ENCODE results near the gene COASY.
A peak's percentile ranks its signal among the peaks of the same experiment; 100 is the strongest.

The COASY gene

DNA sequence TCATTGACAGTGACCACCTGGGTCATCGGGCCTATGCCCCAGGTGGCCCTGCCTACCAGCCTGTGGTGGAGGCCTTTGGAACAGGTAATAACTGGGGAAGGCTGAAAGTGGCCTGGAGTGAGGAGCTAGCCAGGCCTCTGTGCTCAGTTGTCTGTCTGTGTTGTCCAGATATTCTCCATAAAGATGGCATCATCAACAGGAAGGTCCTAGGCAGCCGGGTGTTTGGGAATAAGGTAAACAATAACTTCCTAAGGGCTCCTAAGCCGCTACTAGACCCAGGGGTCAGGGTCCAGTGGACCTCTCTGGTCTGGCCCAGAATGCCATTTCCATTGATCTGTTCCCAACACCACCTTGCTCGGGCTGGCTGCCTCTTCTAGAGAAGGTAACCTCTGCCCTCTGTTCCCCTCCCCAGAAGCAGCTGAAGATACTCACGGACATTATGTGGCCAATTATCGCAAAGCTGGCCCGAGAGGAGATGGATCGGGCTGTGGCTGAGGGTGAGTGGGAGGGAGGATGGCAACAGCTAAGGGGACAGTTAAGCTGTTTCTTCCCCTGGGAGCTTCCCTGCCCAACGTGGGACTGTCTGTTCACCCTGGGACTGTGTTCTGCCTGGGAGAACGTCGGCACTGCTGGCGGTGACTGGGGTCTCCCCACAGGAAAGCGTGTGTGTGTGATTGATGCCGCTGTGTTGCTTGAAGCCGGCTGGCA lies 3.0 kb downstream of the COASY start:
- in situ Hi-C loops (cut with HindIII; ENCODE audit: low sequenced_read_pairs) = no loop called here
- TF ChIP-seq, protein P1, sequence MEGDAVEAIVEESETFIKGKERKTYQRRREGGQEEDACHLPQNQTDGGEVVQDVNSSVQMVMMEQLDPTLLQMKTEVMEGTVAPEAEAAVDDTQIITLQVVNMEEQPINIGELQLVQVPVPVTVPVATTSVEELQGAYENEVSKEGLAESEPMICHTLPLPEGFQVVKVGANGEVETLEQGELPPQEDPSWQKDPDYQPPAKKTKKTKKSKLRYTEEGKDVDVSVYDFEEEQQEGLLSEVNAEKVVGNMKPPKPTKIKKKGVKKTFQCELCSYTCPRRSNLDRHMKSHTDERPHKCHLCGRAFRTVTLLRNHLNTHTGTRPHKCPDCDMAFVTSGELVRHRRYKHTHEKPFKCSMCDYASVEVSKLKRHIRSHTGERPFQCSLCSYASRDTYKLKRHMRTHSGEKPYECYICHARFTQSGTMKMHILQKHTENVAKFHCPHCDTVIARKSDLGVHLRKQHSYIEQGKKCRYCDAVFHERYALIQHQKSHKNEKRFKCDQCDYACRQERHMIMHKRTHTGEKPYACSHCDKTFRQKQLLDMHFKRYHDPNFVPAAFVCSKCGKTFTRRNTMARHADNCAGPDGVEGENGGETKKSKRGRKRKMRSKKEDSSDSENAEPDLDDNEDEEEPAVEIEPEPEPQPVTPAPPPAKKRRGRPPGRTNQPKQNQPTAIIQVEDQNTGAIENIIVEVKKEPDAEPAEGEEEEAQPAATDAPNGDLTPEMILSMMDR (IDR thresholded peaks at IDR 0.05; ENCODE audit: low read depth, low read length) = no peak
- H3K4me3 ChIP-seq (ENCODE audit: low read depth, low read length) = no peak overlapping the region
- no peak for DNase-seq (ENCODE audit: low read depth, low spot score)

DNA sequence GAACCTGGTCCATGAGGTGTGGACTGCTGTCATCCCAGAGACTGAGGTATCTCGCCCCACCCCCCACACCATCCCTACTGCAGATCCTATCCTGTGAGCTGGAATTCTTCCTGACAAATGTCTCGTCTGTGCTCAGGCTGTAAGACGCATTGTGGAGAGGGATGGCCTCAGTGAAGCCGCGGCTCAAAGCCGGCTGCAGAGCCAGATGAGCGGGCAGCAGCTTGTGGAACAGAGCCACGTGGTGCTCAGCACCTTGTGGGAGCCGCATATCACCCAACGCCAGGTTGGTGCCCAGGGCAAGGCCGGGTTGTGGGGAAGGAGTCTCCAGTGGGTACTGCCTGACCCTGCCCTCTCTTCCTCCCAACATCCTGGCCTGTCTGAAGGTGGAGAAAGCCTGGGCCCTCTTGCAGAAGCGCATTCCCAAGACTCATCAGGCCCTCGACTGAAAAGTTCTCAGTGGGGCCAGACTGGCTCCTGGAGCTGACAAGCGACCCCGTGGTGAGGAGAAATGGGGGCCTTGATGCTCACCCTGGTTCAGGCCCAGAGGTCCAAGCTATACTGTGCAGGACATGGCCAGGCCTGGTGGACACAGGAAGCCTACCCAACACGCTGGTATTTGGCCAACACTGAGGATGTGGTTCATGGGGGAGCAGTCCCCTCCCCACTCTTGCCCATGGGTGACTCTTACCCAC lies 3.7 kb downstream of the COASY start:
- in situ Hi-C loops (cut with HindIII; ENCODE audit: low sequenced_read_pairs) = no loop called here
- TF ChIP-seq, protein P1 (IDR thresholded peaks at IDR 0.05; ENCODE audit: low read depth, low read length) = no peak
- no peak overlapping the region for H3K4me3 ChIP-seq (ENCODE audit: low read depth, low read length)
- no peak for DNase-seq (ENCODE audit: low read depth, low spot score)

DNA sequence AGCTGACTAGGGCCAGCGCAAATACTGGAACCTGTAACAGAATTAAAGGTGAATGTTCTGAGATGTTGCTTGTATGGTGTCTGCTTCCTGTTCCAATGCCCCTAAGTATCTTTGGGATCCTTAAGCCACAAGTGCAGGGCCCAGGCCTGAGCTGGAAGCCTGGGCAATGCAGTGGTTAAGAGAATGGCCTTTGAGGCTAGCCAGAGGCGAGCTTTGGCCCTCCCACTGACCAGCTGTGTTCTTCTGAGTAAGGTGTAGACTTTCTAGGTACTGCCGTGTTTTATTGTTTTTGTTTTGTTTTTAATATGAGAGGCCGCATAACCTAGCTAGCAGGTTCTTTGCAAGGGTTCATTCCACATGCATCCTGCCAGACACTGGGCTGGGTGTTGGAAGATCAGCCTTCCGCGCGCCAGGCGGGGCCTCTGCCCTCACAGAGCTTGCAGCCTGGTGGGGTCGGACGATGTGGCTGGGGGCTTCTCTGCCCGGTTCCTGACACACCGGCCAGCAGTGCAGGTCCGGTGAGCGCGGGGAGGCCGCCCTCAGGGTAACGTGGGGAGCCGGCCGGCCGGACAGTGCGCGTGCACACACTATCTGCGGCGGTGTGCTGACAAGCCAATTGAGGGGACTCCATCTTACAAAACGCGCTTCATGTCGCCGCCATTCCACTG lies 4.4 kb downstream of the COASY start:
- no peak for DNase-seq (ENCODE audit: low read depth, low spot score)
- H3K4me3 ChIP-seq (ENCODE audit: low read depth, low read length) = peak overlapping the region; percentile 90
- in situ Hi-C loops (cut with HindIII; ENCODE audit: low sequenced_read_pairs) = no loop called here
- TF ChIP-seq, protein P1 (IDR thresholded peaks at IDR 0.05; ENCODE audit: low read depth, low read length) = no peak

DNA sequence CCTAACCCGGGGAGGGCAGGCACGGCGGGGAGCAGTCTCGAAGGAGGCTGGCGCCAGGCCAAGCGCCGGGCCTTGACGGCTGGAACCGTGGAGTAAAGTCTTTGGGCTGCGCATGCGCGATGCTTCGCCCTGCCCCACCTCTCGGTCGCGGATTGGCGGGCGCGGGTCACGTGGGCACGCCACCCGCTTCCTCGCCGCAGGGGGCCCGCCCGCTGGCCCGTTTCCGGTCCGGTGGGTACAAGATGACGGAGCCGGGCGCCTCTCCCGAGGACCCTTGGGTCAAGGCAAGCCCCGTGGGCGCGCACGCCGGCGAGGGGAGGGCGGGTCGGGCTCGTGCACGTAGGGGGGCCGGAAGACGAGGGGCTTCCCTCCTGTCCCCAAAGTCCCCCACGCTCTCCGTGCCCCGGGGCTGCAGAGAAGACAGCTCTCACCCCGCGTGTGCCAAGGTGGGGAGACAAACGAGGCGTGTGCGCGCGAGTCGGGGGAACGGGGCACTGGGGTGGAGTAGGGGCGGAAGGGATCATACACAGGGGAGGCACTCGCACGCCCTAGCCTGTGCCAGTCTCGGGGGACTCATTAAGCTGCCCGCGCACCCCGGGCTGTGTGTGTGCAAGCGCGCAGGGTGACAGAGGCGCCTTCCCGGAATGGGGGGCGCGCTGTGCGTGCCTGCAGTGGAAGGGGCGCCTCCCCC lies 5.1 kb downstream of the COASY start, which contains the start of gene MLX:
MLX (plus strand) TSS at position 218 of the 691 bp plus-strand sequence; CDS start at position 243, 25 bp downstream.
- TF ChIP-seq, protein P1 (IDR thresholded peaks at IDR 0.05; ENCODE audit: low read depth, low read length) = no peak

DNA sequence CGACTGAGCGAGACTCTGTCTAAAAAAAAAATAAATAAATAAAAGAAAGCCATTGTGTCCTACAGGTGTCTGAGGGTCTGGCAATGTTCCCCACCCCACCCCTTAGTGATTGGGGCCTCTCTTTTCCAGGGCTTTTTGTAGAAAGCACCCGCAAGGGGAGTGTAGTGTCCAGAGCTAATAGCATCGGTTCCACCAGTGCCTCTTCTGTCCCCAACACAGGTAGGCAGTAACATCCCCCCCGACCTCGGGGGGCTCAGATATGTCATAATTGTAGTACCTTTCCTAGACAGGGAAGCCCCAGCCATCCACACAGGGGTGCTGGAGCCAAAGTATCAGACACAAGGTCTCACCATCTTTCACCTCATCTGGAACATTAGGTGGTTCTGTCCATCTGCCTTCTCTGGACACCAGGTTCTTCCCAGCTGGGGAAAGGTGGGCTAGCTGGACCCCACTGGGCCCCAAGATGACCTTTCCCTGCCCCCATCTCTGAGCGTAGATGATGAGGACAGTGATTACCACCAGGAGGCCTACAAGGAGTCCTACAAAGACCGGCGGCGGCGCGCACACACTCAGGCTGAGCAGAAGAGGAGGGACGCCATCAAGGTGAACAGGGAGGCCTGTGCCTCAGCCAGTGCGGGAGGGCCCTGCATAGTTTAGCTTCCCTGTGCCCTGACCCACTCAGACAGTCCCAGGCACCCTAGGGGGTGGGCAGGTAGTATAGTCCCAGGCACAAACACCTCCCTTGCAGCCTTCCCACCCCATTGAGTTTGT lies 6.6 kb downstream of the COASY start:
- H3K4me3 ChIP-seq (ENCODE audit: low read depth, low read length) = no peak overlapping the region
- TF ChIP-seq, protein P1 (IDR thresholded peaks at IDR 0.05; ENCODE audit: low read depth, low read length) = no peak
- no peak for DNase-seq (ENCODE audit: low read depth, low spot score)
- in situ Hi-C loops (cut with HindIII; ENCODE audit: low sequenced_read_pairs) = no loop called here

More for the DNA sequence above, 5.1 kb downstream of the COASY start, which contains the start of gene MLX:
- in situ Hi-C loops (cut with HindIII; ENCODE audit: low sequenced_read_pairs) = no loop called here
- DNase-seq (ENCODE audit: low read depth, low spot score) = peak; percentile 86
- peak within 1 kb of the TSS; percentile 90 for H3K4me3 ChIP-seq (ENCODE audit: low read depth, low read length)
